ENCODE measurements around the gene CHRM4. TPM values are rescaled to one million over a fixed set of nuclear protein-coding genes. Genes with fewer than 3 reads are reported as not detected.

The CHRM4 gene
- total RNA-seq, 5 donors from 2014 or later (not counting 1 experiment from before 2014, with no cell fraction given): 0.18 to 3.9 (median 1.5) TPM; not detected in 1

- POLR2A ChIA-PET: interaction anchor here in 1 of 2 donors (0.6 kb wide), 1 partner anchor 45 kb away, joined by 4 read pairs; no protein-coding TSS in a partner anchor
- H3K4me3 ChIP-seq (ENCODE audit: control insufficient read depth in 1 of 2, extremely low read depth in 1 of 2, low read length in 1 of 2): no peak overlapping the region
- peaks cover 27 to 36% (median 30%) of the 10 kb centered on the region in 3 donors for H3K4me1 Mint-ChIP-seq
- ATAC-seq (replicated peaks in 1 of 4): no peak
- H3K27me3 ChIP-seq (replicated peaks in 1 of 2; ENCODE audit: control insufficient read depth in 2 of 2, extremely low read depth in 1 of 2, insufficient read depth in 2 of 2, low read length in 1 of 2): peaks cover 7 to 95% of the 10 kb centered on the region in 2 experiments
- no peaks in the 10 kb centered on the region for H3K36me3 Mint-ChIP-seq
- peak overlapping the region in 1 of 3 donors; percentile 63 for H3K4me3 Mint-ChIP-seq
- no peak for DNase-seq
- WGBS (ENCODE audit: insufficient coverage): 21% methylated on average over 16 of the region's 21 CpGs
- peaks cover 34 to 70% of the 10 kb centered on the region in 2 donors for H3K27me3 Mint-ChIP-seq
- CTCF ChIA-PET: interaction anchor here in 1 of 2 donors (0.9 kb wide), 1 partner anchor 230 kb away, joined by 4 read pairs; no protein-coding TSS in a partner anchor
- H3K9me3 Mint-ChIP-seq: no peaks in the 10 kb centered on the region
- H3K27ac Mint-ChIP-seq: peak overlapping the region in 1 of 2 donors; percentile 39
- H3K9me3 ChIP-seq: no peaks in the 10 kb centered on the region
- H3K36me3 ChIP-seq (ENCODE audit: control insufficient read depth in 2 of 2, extremely low read depth in 1 of 2, insufficient read depth in 1 of 2, low read length in 1 of 2): no peaks in the 10 kb centered on the region
- no peak overlapping the region for H3K27ac ChIP-seq (ENCODE audit: low read length)
- peaks cover 9 to 52% of the 10 kb centered on the region in 2 experiments for H3K4me1 ChIP-seq (ENCODE audit: control insufficient read depth in 1 of 2, extremely low read depth in 1 of 2, insufficient read depth in 2 of 2, low read length in 2 of 2)
Measured at GRCh38 chr11:46388619-46389449, 2.7 kb downstream of the CHRM4 start.

DNA sequence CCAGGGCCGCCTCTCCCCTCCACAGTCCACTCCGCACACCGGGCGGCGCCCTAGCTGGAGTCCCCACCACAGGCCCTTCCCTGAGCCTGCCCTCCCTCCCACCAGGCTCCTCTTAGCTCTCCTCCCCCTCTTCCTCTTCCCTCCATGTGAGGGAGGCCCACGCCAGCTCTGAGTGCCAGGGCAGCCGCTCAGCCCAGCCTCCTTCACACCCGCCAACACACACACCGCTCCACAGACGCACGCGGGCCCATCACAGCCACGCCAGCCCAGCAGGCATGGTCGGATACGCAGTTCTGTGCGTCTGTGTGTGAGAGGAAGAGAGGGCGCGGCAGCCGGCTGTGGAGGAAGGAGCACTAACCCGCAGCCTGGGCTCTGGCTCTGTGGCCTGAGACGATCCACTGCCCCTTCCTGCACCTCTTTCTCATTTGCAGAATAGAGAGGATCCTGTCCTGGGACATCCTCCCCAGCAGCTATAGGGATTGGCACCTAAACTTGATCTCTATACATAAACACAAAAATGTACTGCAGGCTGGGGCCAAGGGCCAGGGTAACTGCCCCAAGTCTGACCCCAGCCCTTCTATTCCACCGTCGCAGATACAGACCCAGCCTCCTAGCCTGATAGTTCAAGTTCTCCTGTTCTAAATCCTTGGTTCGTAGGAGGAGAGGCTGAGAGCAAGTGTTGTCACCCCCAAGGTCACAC, 3.5 kb downstream of the CHRM4 start:
- Histone ChIP-seq H3K4me1 (ENCODE audit: control insufficient read depth in 1 of 2, extremely low read depth in 1 of 2, insufficient read depth in 2 of 2, low read length in 2 of 2) (peaks cover 9 to 51% of the 10 kb centered on the region in 2 experiments), H3K9me3 (no peaks in the 10 kb centered on the region), H3K27me3 (replicated peaks in 1 of 2; ENCODE audit: control insufficient read depth in 2 of 2, extremely low read depth in 1 of 2, insufficient read depth in 2 of 2, low read length in 1 of 2) (peaks cover 7 to 95% of the 10 kb centered on the region in 2 experiments), H3K36me3 (ENCODE audit: control insufficient read depth in 2 of 2, extremely low read depth in 1 of 2, insufficient read depth in 1 of 2, low read length in 1 of 2) (no peaks in the 10 kb centered on the region), H3K27ac (ENCODE audit: low read length) (no peak overlapping the region), H3K4me3 (ENCODE audit: control insufficient read depth in 1 of 2, extremely low read depth in 1 of 2, low read length in 1 of 2) (no peak overlapping the region)
- H3K4me3 Mint-ChIP-seq: peak overlapping the region in 1 of 3 donors; percentile 63
- H3K27me3 Mint-ChIP-seq: peaks cover 32 to 73% of the 10 kb centered on the region in 2 donors
- ChIA-PET CTCF (interaction anchor here in 1 of 2 donors (0.6 to 0.9 kb wide), 2 partner anchors 231 to 240 kb away, joined by 3 to 4 read pairs; no protein-coding TSS in a partner anchor), POLR2A (interaction anchor here in 1 of 2 donors (0.6 kb wide), 1 partner anchor 44 kb away, joined by 4 read pairs; no protein-coding TSS in a partner anchor)
- no peaks in the 10 kb centered on the region for H3K9me3 Mint-ChIP-seq
- 10% methylated on average over 5 of the region's 24 CpGs for WGBS (ENCODE audit: insufficient coverage)
- DNase-seq (peak in 1 of 35 experiments; percentile 20), ATAC-seq (replicated peaks in 1 of 4) (peak in 2 of 4 experiments; percentile 11 to 29)
- no peaks in the 10 kb centered on the region for H3K36me3 Mint-ChIP-seq
- no peak overlapping the region for H3K27ac Mint-ChIP-seq
- peaks cover 25 to 32% (median 30%) of the 10 kb centered on the region in 3 donors for H3K4me1 Mint-ChIP-seq

DNA sequence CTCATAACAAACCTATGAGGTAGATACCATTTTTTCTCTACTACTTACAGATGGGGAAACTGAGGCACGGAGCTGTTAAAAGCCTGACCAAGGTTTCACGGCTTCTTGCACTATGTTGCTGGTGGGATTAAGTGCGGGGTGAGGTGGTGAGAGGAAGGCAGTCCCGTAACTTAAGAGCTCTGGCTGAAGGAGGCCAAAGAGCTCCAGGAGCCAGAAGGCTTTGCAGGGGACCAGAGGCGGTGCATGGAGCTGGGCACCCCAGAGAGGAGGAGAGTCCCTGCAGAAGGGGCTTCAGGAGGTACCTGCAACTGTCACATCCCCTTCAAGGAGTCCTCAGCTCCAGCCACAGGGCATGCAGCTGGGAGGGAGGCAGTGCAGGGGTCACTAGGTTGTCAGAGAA, 4.1 kb downstream of the CHRM4 start:
- ATAC-seq (replicated peaks in 1 of 4) (no peak), DNase-seq (no peak)
- no peaks in the 10 kb centered on the region for H3K9me3 Mint-ChIP-seq
- no peaks in the 10 kb centered on the region for H3K36me3 ChIP-seq (ENCODE audit: control insufficient read depth in 2 of 2, extremely low read depth in 1 of 2, insufficient read depth in 1 of 2, low read length in 1 of 2)
- H3K27ac Mint-ChIP-seq: no peak overlapping the region
- H3K27ac ChIP-seq (ENCODE audit: low read length): no peak overlapping the region
- H3K36me3 Mint-ChIP-seq: no peaks in the 10 kb centered on the region
- H3K4me3 ChIP-seq (ENCODE audit: control insufficient read depth in 1 of 2, extremely low read depth in 1 of 2, low read length in 1 of 2): no peak overlapping the region
- CTCF ChIA-PET: interaction anchor here in 1 of 2 donors (0.6 to 0.7 kb wide), 2 partner anchors 9 to 241 kb away, joined by 3 read pairs; no protein-coding TSS in a partner anchor
- POLR2A ChIA-PET: interaction anchor here (0.6 kb wide), 2 partner anchors 59 to 1142 kb away, joined by 3 read pairs; no protein-coding TSS in a partner anchor
- H3K27me3 Mint-ChIP-seq: peaks cover 26 to 67% of the 10 kb centered on the region in 2 donors
- H3K4me1 Mint-ChIP-seq: peaks cover 20 to 25% (median 24%) of the 10 kb centered on the region in 3 donors
- 84% methylated on average over 4 of the region's 5 CpGs for WGBS (ENCODE audit: insufficient coverage)
- no peaks in the 10 kb centered on the region for H3K9me3 ChIP-seq
- H3K4me3 Mint-ChIP-seq: no peak overlapping the region
- H3K27me3 ChIP-seq (replicated peaks in 1 of 2; ENCODE audit: control insufficient read depth in 2 of 2, extremely low read depth in 1 of 2, insufficient read depth in 2 of 2, low read length in 1 of 2): peaks cover 7 to 95% of the 10 kb centered on the region in 2 experiments
- H3K4me1 ChIP-seq (ENCODE audit: control insufficient read depth in 1 of 2, extremely low read depth in 1 of 2, insufficient read depth in 2 of 2, low read length in 2 of 2): peaks cover 9 to 51% of the 10 kb centered on the region in 2 experiments

GRCh38 chr11:46386674-46387073, 4.9 kb downstream of the CHRM4 start:
- Histone ChIP-seq H3K4me3 (ENCODE audit: control insufficient read depth in 1 of 2, extremely low read depth in 1 of 2, low read length in 1 of 2) (no peak overlapping the region), H3K27ac (ENCODE audit: low read length) (no peak overlapping the region), H3K9me3 (no peaks in the 10 kb centered on the region), H3K4me1 (ENCODE audit: control insufficient read depth in 1 of 2, extremely low read depth in 1 of 2, insufficient read depth in 2 of 2, low read length in 2 of 2) (peaks cover 14 to 52% of the 10 kb centered on the region in 2 experiments), H3K36me3 (ENCODE audit: control insufficient read depth in 2 of 2, extremely low read depth in 1 of 2, insufficient read depth in 1 of 2, low read length in 1 of 2) (no peaks in the 10 kb centered on the region), H3K27me3 (replicated peaks in 1 of 2; ENCODE audit: control insufficient read depth in 2 of 2, extremely low read depth in 1 of 2, insufficient read depth in 2 of 2, low read length in 1 of 2) (peaks cover 7 to 98% of the 10 kb centered on the region in 2 experiments)
- H3K36me3 Mint-ChIP-seq: no peaks in the 10 kb centered on the region
- H3K9me3 Mint-ChIP-seq: no peaks in the 10 kb centered on the region
- ATAC-seq (replicated peaks in 1 of 4): no peak
- H3K27me3 Mint-ChIP-seq: peaks cover 26 to 70% of the 10 kb centered on the region in 2 donors
- ChIA-PET CTCF (no interaction called here), POLR2A (interaction anchor here (0.6 kb wide), 2 partner anchors 59 to 1142 kb away, joined by 3 read pairs; no protein-coding TSS in a partner anchor)
- H3K27ac Mint-ChIP-seq: peak overlapping the region in 1 of 2 donors; percentile 47
- H3K4me1 Mint-ChIP-seq: peaks cover 23 to 29% (median 24%) of the 10 kb centered on the region in 3 donors
- H3K4me3 Mint-ChIP-seq: no peak overlapping the region
- WGBS (ENCODE audit: insufficient coverage): no CpG with 5 or more reads among the region's 4 CpGs
- DNase-seq: no peak

DNA sequence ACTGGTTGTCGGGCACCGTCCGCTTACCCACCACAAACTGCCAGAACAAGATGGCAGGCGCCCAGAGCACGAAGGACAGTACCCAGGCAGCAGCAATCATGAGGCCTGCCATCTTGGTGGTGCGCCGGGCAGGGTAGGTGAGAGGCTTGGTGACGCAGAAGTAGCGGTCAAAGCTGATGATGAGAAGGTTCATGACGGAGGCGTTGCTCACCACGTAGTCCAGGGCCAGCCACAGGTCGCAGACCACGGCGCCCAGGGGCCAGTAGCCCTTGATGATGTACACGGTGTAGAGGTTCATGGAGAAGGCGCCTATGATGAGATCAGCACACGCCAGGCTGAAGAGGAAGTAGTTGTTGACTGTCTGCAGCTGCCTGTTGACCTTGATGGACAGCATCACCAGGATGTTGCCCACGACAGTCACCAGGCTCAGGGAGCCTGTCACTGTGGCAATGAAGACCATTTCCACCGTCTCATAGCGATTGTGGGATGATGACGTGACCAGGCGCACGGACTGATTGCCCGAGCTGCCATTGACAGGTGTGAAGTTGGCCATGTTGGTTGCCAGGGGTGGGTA, 5.5 kb downstream of the CHRM4 start:
- POLR2A ChIA-PET: no interaction called here
- H3K27ac ChIP-seq (ENCODE audit: low read length): no peak overlapping the region
- WGBS (ENCODE audit: insufficient coverage): 93% methylated on average over 21 of the region's 25 CpGs
- H3K27me3 ChIP-seq (replicated peaks in 1 of 2; ENCODE audit: control insufficient read depth in 2 of 2, extremely low read depth in 1 of 2, insufficient read depth in 2 of 2, low read length in 1 of 2): peaks cover 7 to 94% of the 10 kb centered on the region in 2 experiments
- H3K4me1 Mint-ChIP-seq: peaks cover 23 to 29% (median 24%) of the 10 kb centered on the region in 3 donors
- ATAC-seq (replicated peaks in 1 of 4) (no peak), DNase-seq (no peak)
- no peaks in the 10 kb centered on the region for H3K36me3 Mint-ChIP-seq
- H3K4me3 ChIP-seq (ENCODE audit: control insufficient read depth in 1 of 2, extremely low read depth in 1 of 2, low read length in 1 of 2): no peak overlapping the region
- H3K4me1 ChIP-seq (ENCODE audit: control insufficient read depth in 1 of 2, extremely low read depth in 1 of 2, insufficient read depth in 2 of 2, low read length in 2 of 2): peaks cover 14 to 49% of the 10 kb centered on the region in 2 experiments
- peaks cover 26 to 70% of the 10 kb centered on the region in 2 donors for H3K27me3 Mint-ChIP-seq
- no peaks in the 10 kb centered on the region for H3K9me3 Mint-ChIP-seq
- H3K36me3 ChIP-seq (ENCODE audit: control insufficient read depth in 2 of 2, extremely low read depth in 1 of 2, insufficient read depth in 1 of 2, low read length in 1 of 2): no peaks in the 10 kb centered on the region
- no peak overlapping the region for H3K27ac Mint-ChIP-seq
- H3K9me3 ChIP-seq: no peaks in the 10 kb centered on the region
- H3K4me3 Mint-ChIP-seq: peak overlapping the region in 1 of 3 donors; percentile 6
- CTCF ChIA-PET: no interaction called here

Data from T-cell (primary cell).